Muscle layer of duodenum (tissue), 2 donors: ENCODE measurements around the gene RNF14.

Experiments
- H3K27ac ChIP-seq: one replicate; pipeline ENCODE4 v1.7.0; 2013; ENCODE audit warnings: mild to moderate bottlenecking, low read length
- H3K27me3 ChIP-seq: one replicate; pipeline ENCODE4 v1.7.0; 2013; ENCODE audit warnings: low read depth, mild to moderate bottlenecking, control low read depth, low read length
- H3K36me3 ChIP-seq, 2 donors: one replicate each; pipeline ENCODE4 v1.7.0; 2013; ENCODE audit warnings: low read length in 2 of 2, control low read depth in 1 of 2, mild to moderate bottlenecking in 1 of 2; ENCODE audit not compliant: insufficient read depth in 2 of 2, control insufficient read depth in 1 of 2
- H3K4me1 ChIP-seq, 2 donors: one replicate each; pipeline ENCODE4 v1.7.0; 2013; ENCODE audit warnings: low read length in 2 of 2, mild to moderate bottlenecking in 2 of 2, control low read depth in 1 of 2, moderate library complexity in 1 of 2; ENCODE audit not compliant: insufficient read depth in 2 of 2, control insufficient read depth in 1 of 2
- H3K4me3 ChIP-seq, 2 donors: one replicate each; pipeline ENCODE4 v1.7.0; 2013; ENCODE audit warnings: low read length in 2 of 2, low read depth in 1 of 2, mild to moderate bottlenecking in 1 of 2
- H3K9me3 ChIP-seq, 2 donors: one replicate each; pipeline ENCODE4 v1.7.0; 2013; ENCODE audit warnings: low read length in 2 of 2, control low read depth in 1 of 2, mild to moderate bottlenecking in 1 of 2; ENCODE audit not compliant: control insufficient read depth in 1 of 2
- donor health status: healthy.

The RNF14 gene

GRCh38 chr5:141961466-141961865, 7.4 kb upstream of the RNF14 start:
- H3K27me3 ChIP-seq: no peaks in the 10 kb centered on the region
- H3K4me3 ChIP-seq: no peak overlapping the region
- peaks cover 0 to 15% of the 10 kb centered on the region in 2 donors for H3K4me1 ChIP-seq
- H3K36me3 ChIP-seq: no peaks in the 10 kb centered on the region
- H3K9me3 ChIP-seq: no peaks in the 10 kb centered on the region
- no peak overlapping the region for H3K27ac ChIP-seq

- Histone ChIP-seq H3K36me3 (no peaks in the 10 kb centered on the region), H3K4me1 (peaks cover 0 to 15% of the 10 kb centered on the region in 2 donors)
These were observed 5.2 kb upstream of the RNF14 start for GRCh38 chr5:141963701-141964100.

GRCh38 chr5:141965071-141965470, 3.8 kb upstream of the RNF14 start:
- H3K9me3 ChIP-seq: no peaks in the 10 kb centered on the region
- no peaks in the 10 kb centered on the region for H3K36me3 ChIP-seq
- H3K4me3 ChIP-seq: no peak overlapping the region
- peaks cover 5 to 15% of the 10 kb centered on the region in 2 donors for H3K4me1 ChIP-seq
- no peak overlapping the region for H3K27ac ChIP-seq
- H3K27me3 ChIP-seq: no peaks in the 10 kb centered on the region

More at GRCh38 chr5:141963701-141964100, 5.2 kb upstream of the RNF14 start:
- Histone ChIP-seq H3K9me3 (no peaks in the 10 kb centered on the region), H3K27ac (no peak overlapping the region), H3K27me3 (no peaks in the 10 kb centered on the region), H3K4me3 (no peak overlapping the region)

- H3K27ac ChIP-seq: no peak overlapping the region
- no peaks in the 10 kb centered on the region for H3K36me3 ChIP-seq
- H3K4me1 ChIP-seq: peaks cover 10 to 15% of the 10 kb centered on the region in 2 donors
- no peaks in the 10 kb centered on the region for H3K9me3 ChIP-seq
- H3K27me3 ChIP-seq: no peaks in the 10 kb centered on the region
- H3K4me3 ChIP-seq: no peak overlapping the region
These were observed 2.5 kb upstream of the RNF14 start for GRCh38 chr5:141966275-141966962.

GRCh38 chr5:141966963-141967333, 2.0 kb upstream of the RNF14 start:
- Histone ChIP-seq H3K9me3 (no peaks in the 10 kb centered on the region), H3K27me3 (no peaks in the 10 kb centered on the region), H3K36me3 (peaks cover 0 to under 1% of the 10 kb centered on the region in 2 donors), H3K4me3 (no peak overlapping the region), H3K4me1 (peaks cover 10 to 15% of the 10 kb centered on the region in 2 donors), H3K27ac (no peak overlapping the region)

- Histone ChIP-seq H3K4me3 (peak overlapping the region; percentile 88 to 94), H3K27me3 (no peaks in the 10 kb centered on the region), H3K27ac (peak overlapping the region; percentile 98), H3K9me3 (no peaks in the 10 kb centered on the region), H3K4me1 (peaks cover 19 to 21% of the 10 kb centered on the region in 2 donors), H3K36me3 (peaks cover 12 to 20% of the 10 kb centered on the region in 2 donors)
These were observed 1.2 kb downstream of the RNF14 start for GRCh38 chr5:141969783-141970771.

- Histone ChIP-seq H3K4me1 (peaks cover 21 to 27% of the 10 kb centered on the region in 2 donors), H3K9me3 (no peaks in the 10 kb centered on the region), H3K36me3 (peaks cover 30 to 39% of the 10 kb centered on the region in 2 donors), H3K27ac (no peak overlapping the region), H3K4me3 (no peak overlapping the region), H3K27me3 (no peaks in the 10 kb centered on the region)
These were observed 5.1 kb downstream of the RNF14 start for GRCh38 chr5:141973871-141974595.

GRCh38 chr5:141976176-141976575, 7.3 kb downstream of the RNF14 start:
- Histone ChIP-seq H3K36me3 (peaks cover 43 to 56% of the 10 kb centered on the region in 2 donors), H3K27ac (no peak overlapping the region), H3K4me1 (peaks cover 11 to 12% of the 10 kb centered on the region in 2 donors), H3K9me3 (no peaks in the 10 kb centered on the region), H3K4me3 (no peak overlapping the region), H3K27me3 (no peaks in the 10 kb centered on the region)

- Histone ChIP-seq H3K9me3 (no peaks in the 10 kb centered on the region), H3K4me3 (no peak overlapping the region), H3K36me3 (peaks cover 47 to 58% of the 10 kb centered on the region in 2 donors), H3K27me3 (no peaks in the 10 kb centered on the region), H3K27ac (no peak overlapping the region), H3K4me1 (peaks cover 11 to 12% of the 10 kb centered on the region in 2 donors)
These were observed 9.5 kb downstream of the RNF14 start for GRCh38 chr5:141978389-141978788.

- Histone ChIP-seq H3K27me3 (no peaks in the 10 kb centered on the region), H3K36me3 (peaks cover 55 to 73% of the 10 kb centered on the region in 2 donors), H3K9me3 (no peaks in the 10 kb centered on the region), H3K4me3 (no peak overlapping the region), H3K4me1 (peaks cover 0 to 7% of the 10 kb centered on the region in 2 donors), H3K27ac (no peak overlapping the region)
These were observed 13.7 kb downstream of the RNF14 start for GRCh38 chr5:141982626-141983025.

- no peak overlapping the region for H3K4me3 ChIP-seq
- no peak overlapping the region for H3K27ac ChIP-seq
- H3K36me3 ChIP-seq: peaks cover 36 to 59% of the 10 kb centered on the region in 2 donors
- no peaks in the 10 kb centered on the region for H3K27me3 ChIP-seq
- no peaks in the 10 kb centered on the region for H3K9me3 ChIP-seq
- H3K4me1 ChIP-seq: no peaks in the 10 kb centered on the region
These were observed 17.2 kb downstream of the RNF14 start for GRCh38 chr5:141986072-141986471.
